ENCODE results near the gene SIGLEC11. TPM values are rescaled to one million over a fixed set of nuclear protein-coding genes. Genes with fewer than 3 reads are reported as not detected.
A peak's percentile ranks its signal among the peaks of the same experiment; 100 is the strongest.
"Not testable (repeated sequence)": the region's sequence is repeated elsewhere in the genome, so short reads cannot be mapped to it uniquely, and the experiment has no call there.

SIGLEC11 gene
- total and polyA plus RNA-seq, 9 donors = 0.57 to 1.4 (median 0.90) TPM

DNA sequence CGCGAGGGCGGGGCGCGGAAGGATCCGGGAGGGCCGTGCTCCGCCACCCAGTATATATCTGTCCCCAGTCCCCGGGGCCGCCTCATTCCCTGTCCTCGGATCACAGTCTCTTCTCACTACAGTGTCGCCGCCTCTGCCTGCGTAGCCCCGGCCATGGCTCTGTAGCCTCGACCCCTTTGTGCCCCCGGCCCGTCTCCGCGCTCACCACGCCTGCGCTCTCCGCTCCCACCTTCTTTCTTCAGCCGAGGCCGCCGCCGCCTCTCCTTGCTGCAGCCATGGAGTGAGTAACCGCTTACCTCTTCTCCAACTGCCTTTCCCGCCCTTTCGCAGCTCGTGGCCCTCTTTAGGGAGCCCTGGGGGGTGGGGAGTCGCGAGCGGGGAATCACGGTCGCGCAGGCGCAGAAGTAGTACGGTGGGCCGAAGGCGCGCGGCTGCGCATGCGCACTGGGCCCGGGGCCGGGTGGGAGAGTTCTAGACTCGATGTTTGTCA, 31.8 kb downstream of the SIGLEC11 start, which contains the start of the genes ATF5 and NUP62:
Gene ATF5, plus strand, starts transcription at position 85 of the 490 bp plus-strand sequence. CDS start 1,646 bp downstream, outside the sequence.
Gene NUP62, minus strand, starts transcription at position 384 of the 490 bp plus-strand sequence. CDS start 19,697 bp downstream, outside the sequence.
- Histone ChIP-seq H3K27me3 (ENCODE audit: control insufficient read depth, insufficient read depth, low read length) (no peaks in the 10 kb centered on the region), H3K9me3 (replicated peaks; ENCODE audit: control insufficient read depth, low read depth, low read length) (no peaks in the 10 kb centered on the region), H3K27ac (ENCODE audit: low read length) (peak within 1 kb of the TSS; percentile 93), H3K4me1 (ENCODE audit: control insufficient read depth, insufficient read depth, low read length) (peaks cover 35% of the 10 kb centered on the region), H3K4me3 (ENCODE audit: low read length) (peak within 1 kb of the TSS; percentile 71), H3K36me3 (ENCODE audit: control insufficient read depth, insufficient read depth, low read length) (peaks cover 44% of the 10 kb centered on the region)
- peak; percentile 96 for DNase-seq
- WGBS (ENCODE audit: insufficient coverage) = 0% methylated on average over 38 of the region's 48 CpGs

GRCh38 chr19:49927526-49928264, 33.3 kb downstream of the SIGLEC11 start:
- no peaks in the 10 kb centered on the region for H3K9me3 ChIP-seq (replicated peaks; ENCODE audit: control insufficient read depth, low read depth, low read length)
- peaks cover 45% of the 10 kb centered on the region for H3K4me1 ChIP-seq (ENCODE audit: control insufficient read depth, insufficient read depth, low read length)
- WGBS (ENCODE audit: insufficient coverage) = 71% methylated on average over 9 of the region's 14 CpGs
- no peaks in the 10 kb centered on the region for H3K27me3 ChIP-seq (ENCODE audit: control insufficient read depth, insufficient read depth, low read length)
- H3K4me3 ChIP-seq (ENCODE audit: low read length) = peak overlapping the region; percentile 10
- peak overlapping the region; percentile 93 for H3K27ac ChIP-seq (ENCODE audit: low read length)
- DNase-seq = peak; percentile 39
- H3K36me3 ChIP-seq (ENCODE audit: control insufficient read depth, insufficient read depth, low read length) = peaks cover 52% of the 10 kb centered on the region

- H3K4me1 ChIP-seq (ENCODE audit: control insufficient read depth, insufficient read depth, low read length) = peaks cover 54% of the 10 kb centered on the region
These were observed 34.5 kb downstream of the SIGLEC11 start for GRCh38 chr19:49926515-49926914.

GRCh38 chr19:49925486-49925885, 35.5 kb downstream of the SIGLEC11 start:
- no peak overlapping the region for H3K4me3 ChIP-seq (ENCODE audit: low read length)
- 100% methylated on average over 1 of the region's 5 CpGs for WGBS (ENCODE audit: insufficient coverage)
- H3K27me3 ChIP-seq (ENCODE audit: control insufficient read depth, insufficient read depth, low read length) = no peaks in the 10 kb centered on the region
- no peaks in the 10 kb centered on the region for H3K9me3 ChIP-seq (replicated peaks; ENCODE audit: control insufficient read depth, low read depth, low read length)
- no peak for DNase-seq
- no peak overlapping the region for H3K27ac ChIP-seq (ENCODE audit: low read length)
- peaks cover 62% of the 10 kb centered on the region for H3K36me3 ChIP-seq (ENCODE audit: control insufficient read depth, insufficient read depth, low read length)
- H3K4me1 ChIP-seq (ENCODE audit: control insufficient read depth, insufficient read depth, low read length) = peaks cover 54% of the 10 kb centered on the region

More at GRCh38 chr19:49926515-49926914, 34.5 kb downstream of the SIGLEC11 start:
- no peak for DNase-seq
- no peaks in the 10 kb centered on the region for H3K9me3 ChIP-seq (replicated peaks; ENCODE audit: control insufficient read depth, low read depth, low read length)
- no peak overlapping the region for H3K27ac ChIP-seq (ENCODE audit: low read length)
- H3K27me3 ChIP-seq (ENCODE audit: control insufficient read depth, insufficient read depth, low read length) = no peaks in the 10 kb centered on the region
- peaks cover 61% of the 10 kb centered on the region for H3K36me3 ChIP-seq (ENCODE audit: control insufficient read depth, insufficient read depth, low read length)
- WGBS (ENCODE audit: insufficient coverage) = 92% methylated on average over 6 of the region's 10 CpGs
- H3K4me3 ChIP-seq (ENCODE audit: low read length) = no peak overlapping the region

DNA sequence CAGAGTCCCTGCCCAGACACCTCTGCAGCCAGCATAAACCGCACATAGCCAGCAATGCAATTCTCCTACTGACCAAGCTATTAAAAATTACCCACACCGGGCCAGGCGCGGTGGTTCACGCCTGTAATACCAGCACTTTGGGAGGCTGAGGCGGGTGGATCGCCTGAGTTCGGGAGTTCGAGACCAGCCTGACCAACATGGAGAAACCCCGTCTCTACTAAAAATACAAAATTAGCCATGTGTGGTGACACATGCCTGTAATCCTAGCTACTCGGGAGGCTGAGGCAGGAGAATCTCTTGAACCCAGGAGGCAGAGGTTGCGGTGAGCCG, 36.1 kb downstream of the SIGLEC11 start:
- H3K4me3 ChIP-seq (ENCODE audit: low read length); H3K27ac ChIP-seq (ENCODE audit: low read length); DNase-seq; H3K9me3 ChIP-seq (replicated peaks; ENCODE audit: control insufficient read depth, low read depth, low read length); H3K27me3 ChIP-seq (ENCODE audit: control insufficient read depth, insufficient read depth, low read length): not testable (repeated sequence)
- Histone ChIP-seq H3K36me3 (ENCODE audit: control insufficient read depth, insufficient read depth, low read length) (peaks cover 62% of the 10 kb centered on the region), H3K4me1 (ENCODE audit: control insufficient read depth, insufficient read depth, low read length) (peaks cover 49% of the 10 kb centered on the region)
- WGBS (ENCODE audit: insufficient coverage) = 100% methylated on average over 1 of the region's 13 CpGs

- peaks cover 49% of the 10 kb centered on the region for H3K4me1 ChIP-seq (ENCODE audit: control insufficient read depth, insufficient read depth, low read length)
- no peaks in the 10 kb centered on the region for H3K9me3 ChIP-seq (replicated peaks; ENCODE audit: control insufficient read depth, low read depth, low read length)
- H3K36me3 ChIP-seq (ENCODE audit: control insufficient read depth, insufficient read depth, low read length) = peaks cover 62% of the 10 kb centered on the region
- no peak overlapping the region for H3K27ac ChIP-seq (ENCODE audit: low read length)
- peak; percentile 69 for DNase-seq
- WGBS (ENCODE audit: insufficient coverage) = 50% methylated on average over 18 of the region's 25 CpGs
- H3K4me3 ChIP-seq (ENCODE audit: low read length) = no peak overlapping the region
- H3K27me3 ChIP-seq (ENCODE audit: control insufficient read depth, insufficient read depth, low read length) = no peaks in the 10 kb centered on the region
These were observed 36.7 kb downstream of the SIGLEC11 start for GRCh38 chr19:49924004-49924880.

- Histone ChIP-seq H3K4me1 (ENCODE audit: control insufficient read depth, insufficient read depth, low read length) (peaks cover 45% of the 10 kb centered on the region), H3K27ac (ENCODE audit: low read length) (no peak overlapping the region)
- 83% methylated on average over 28 of the region's 31 CpGs for WGBS (ENCODE audit: insufficient coverage)
These were observed 37.6 kb downstream of the SIGLEC11 start for GRCh38 chr19:49923055-49924003.

GRCh38 chr19:49921871-49922795, 38.8 kb downstream of the SIGLEC11 start:
- Histone ChIP-seq H3K4me3 (ENCODE audit: low read length) (no peak overlapping the region), H3K36me3 (ENCODE audit: control insufficient read depth, insufficient read depth, low read length) (peaks cover 67% of the 10 kb centered on the region), H3K4me1 (ENCODE audit: control insufficient read depth, insufficient read depth, low read length) (peaks cover 37% of the 10 kb centered on the region), H3K9me3 (replicated peaks; ENCODE audit: control insufficient read depth, low read depth, low read length) (no peaks in the 10 kb centered on the region), H3K27ac (ENCODE audit: low read length) (no peak overlapping the region), H3K27me3 (ENCODE audit: control insufficient read depth, insufficient read depth, low read length) (no peaks in the 10 kb centered on the region)
- 61% methylated on average over 18 of the region's 22 CpGs for WGBS (ENCODE audit: insufficient coverage)
- DNase-seq = no peak

More at GRCh38 chr19:49923055-49924003, 37.6 kb downstream of the SIGLEC11 start:
- no peaks in the 10 kb centered on the region for H3K9me3 ChIP-seq (replicated peaks; ENCODE audit: control insufficient read depth, low read depth, low read length)
- no peak for DNase-seq
- H3K4me3 ChIP-seq (ENCODE audit: low read length) = no peak overlapping the region
- H3K36me3 ChIP-seq (ENCODE audit: control insufficient read depth, insufficient read depth, low read length) = peaks cover 65% of the 10 kb centered on the region
- H3K27me3 ChIP-seq (ENCODE audit: control insufficient read depth, insufficient read depth, low read length) = no peaks in the 10 kb centered on the region

Data from muscle of leg (tissue), 11 donors.